ENCODE data around the gene MT1A. TPM values are rescaled to one million over a fixed set of nuclear protein-coding genes. Genes with fewer than 3 reads are reported as not detected.
"Not testable (repeated sequence)": the region's sequence is repeated elsewhere in the genome, so short reads cannot be mapped to it uniquely, and the experiment has no call there.

The MT1A gene
- polyA plus RNA-seq, 3 donors from 2014 or later, result not detected

DNA sequence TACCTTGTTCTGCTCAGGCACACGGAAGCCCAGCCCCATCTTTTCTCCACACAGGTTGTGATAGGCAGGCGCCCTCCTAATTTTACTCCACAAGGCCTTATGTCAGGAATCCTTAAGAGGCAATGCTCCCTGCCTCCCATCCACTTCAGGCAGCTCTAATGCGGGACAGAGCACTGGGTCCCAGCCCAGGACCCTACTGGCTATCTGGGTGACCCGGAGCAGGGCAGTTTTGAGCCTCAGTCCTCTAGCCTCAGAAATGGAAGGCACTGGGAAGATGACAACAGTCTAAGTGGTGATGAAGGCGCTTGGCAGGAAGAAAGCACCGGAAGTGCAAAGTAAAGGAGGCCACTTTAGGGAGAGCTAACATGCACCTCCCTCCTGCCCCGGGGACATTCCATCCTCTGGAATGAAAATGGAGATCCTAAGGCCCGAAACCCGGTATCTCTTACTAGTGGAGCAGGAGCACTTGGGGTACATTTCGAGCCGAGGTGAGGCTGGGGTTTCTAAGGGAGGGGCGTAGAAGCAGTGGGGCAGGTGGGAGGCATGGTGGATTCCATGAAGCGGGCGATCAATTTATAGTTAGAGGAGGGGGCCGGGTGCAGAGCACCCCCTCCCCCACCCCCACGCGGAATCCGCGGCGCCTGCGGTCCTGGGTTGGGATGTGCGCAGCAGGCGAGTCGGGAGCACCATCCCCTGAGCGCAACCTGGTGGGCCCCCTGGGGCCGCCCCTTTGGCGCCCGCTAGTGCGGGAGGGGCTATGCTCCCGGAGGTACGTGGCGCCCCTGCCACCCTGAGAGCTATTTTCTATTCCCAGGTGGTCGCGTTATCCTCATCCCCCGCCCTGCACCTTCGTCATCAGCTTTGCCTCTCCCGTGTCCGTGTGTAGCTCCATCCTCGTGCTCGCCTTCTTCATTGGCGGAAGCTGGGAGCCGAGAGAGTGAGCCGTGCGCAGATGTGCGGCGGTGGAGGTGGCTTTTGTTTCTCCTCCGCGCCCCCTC, 24.2 kb downstream of the MT1A start:
- H3K9me3 Mint-ChIP-seq, result no peaks in the 10 kb centered on the region
- peak overlapping the region in 2 of 5 donors; percentile 43 to 54 for H3K4me3 Mint-ChIP-seq
- DNase-seq, result no peak
- peaks cover 12 to 21% of the 10 kb centered on the region in 2 donors for H3K4me1 Mint-ChIP-seq
- H3K36me3 Mint-ChIP-seq, result peaks cover 4 to 16% (median 9%) of the 10 kb centered on the region in 3 donors
- H3K27ac Mint-ChIP-seq, result no peak overlapping the region
- H3K27me3 Mint-ChIP-seq (ENCODE audit: low read depth in 3 of 3), result peaks cover 10 to 26% (median 23%) of the 10 kb centered on the region in 3 donors

DNA sequence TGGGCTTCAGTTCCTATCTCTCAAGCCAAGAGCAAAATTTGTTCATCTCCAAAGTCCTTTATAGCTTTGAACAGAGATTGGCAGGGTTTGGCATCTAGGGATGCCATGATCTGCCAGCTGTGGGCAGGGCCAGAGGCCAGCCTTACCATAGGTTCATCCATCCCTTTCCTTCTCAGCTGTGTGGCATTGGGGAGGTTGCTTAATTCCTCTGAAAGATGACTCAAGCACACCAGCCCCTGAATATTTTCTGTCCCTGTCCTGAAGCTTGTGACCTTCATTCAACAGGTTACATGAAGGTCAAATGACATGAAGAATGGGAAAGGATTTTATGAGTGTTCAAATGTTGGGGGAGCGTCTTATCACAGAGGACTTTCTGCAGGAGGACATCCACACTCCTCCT, 26.0 kb downstream of the MT1A start:
- Mint-ChIP-seq H3K36me3 (peaks cover 4 to 16% (median 9%) of the 10 kb centered on the region in 3 donors), H3K4me3 (no peak overlapping the region), H3K9me3 (no peaks in the 10 kb centered on the region), H3K27me3 (ENCODE audit: low read depth in 3 of 3) (peaks cover 16 to 35% (median 24%) of the 10 kb centered on the region in 3 donors), H3K4me1 (peaks cover 0 to 13% of the 10 kb centered on the region in 2 donors), H3K27ac (no peak overlapping the region)
- DNase-seq, result no peak

DNA sequence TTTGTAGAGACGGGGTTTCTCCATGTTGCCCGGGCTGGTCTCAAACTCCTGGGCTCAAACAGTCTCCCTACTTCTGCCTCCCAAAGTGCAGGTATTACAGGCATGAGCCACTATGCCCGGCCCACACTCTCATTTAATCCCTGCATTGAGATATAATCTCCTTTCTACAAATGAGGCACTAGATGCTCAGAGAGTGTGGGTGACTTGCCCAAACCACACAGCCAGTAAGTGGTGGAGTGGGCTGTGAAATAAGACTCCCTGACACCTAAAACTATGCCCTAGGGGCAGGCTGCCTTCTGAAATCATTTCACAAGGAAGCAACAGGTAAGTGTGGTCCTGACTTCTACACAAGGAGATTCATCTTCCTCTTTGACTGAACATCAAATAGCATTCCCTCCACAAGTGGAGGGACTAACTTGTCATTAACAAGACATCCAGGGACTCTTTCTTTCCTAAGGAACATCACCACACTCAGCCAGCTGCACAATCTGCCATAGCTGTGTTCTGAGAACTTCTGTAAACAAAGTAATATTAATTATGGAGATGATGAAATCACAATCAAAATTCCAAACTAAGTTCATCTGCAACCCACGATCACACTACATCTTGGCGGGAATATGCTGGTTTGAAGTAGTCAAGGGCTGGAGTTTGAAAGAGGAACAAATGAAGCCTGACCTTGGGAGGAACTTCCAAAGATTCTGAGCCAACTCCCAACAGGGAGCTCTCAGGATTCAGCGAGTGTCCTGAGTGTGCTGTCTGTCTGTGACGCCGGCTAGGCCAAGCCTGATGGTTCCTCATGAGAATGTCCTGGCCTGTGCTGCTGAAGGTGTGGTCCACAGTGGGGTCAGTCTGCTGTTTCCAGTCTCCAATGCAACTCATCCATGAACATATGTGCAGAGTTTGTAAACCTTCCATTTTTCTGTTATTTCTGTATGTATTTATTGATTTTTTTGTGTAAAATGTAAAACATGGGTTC, 27.1 kb downstream of the MT1A start:
- H3K9me3 Mint-ChIP-seq, DNase-seq, H3K4me3 Mint-ChIP-seq, H3K27ac Mint-ChIP-seq: not testable (repeated sequence)
- Mint-ChIP-seq H3K27me3 (ENCODE audit: low read depth in 3 of 3) (peaks cover 16 to 32% (median 27%) of the 10 kb centered on the region in 3 donors), H3K4me1 (peaks cover 0 to 13% of the 10 kb centered on the region in 2 donors), H3K36me3 (peaks cover 4 to 12% (median 9%) of the 10 kb centered on the region in 3 donors)

DNA sequence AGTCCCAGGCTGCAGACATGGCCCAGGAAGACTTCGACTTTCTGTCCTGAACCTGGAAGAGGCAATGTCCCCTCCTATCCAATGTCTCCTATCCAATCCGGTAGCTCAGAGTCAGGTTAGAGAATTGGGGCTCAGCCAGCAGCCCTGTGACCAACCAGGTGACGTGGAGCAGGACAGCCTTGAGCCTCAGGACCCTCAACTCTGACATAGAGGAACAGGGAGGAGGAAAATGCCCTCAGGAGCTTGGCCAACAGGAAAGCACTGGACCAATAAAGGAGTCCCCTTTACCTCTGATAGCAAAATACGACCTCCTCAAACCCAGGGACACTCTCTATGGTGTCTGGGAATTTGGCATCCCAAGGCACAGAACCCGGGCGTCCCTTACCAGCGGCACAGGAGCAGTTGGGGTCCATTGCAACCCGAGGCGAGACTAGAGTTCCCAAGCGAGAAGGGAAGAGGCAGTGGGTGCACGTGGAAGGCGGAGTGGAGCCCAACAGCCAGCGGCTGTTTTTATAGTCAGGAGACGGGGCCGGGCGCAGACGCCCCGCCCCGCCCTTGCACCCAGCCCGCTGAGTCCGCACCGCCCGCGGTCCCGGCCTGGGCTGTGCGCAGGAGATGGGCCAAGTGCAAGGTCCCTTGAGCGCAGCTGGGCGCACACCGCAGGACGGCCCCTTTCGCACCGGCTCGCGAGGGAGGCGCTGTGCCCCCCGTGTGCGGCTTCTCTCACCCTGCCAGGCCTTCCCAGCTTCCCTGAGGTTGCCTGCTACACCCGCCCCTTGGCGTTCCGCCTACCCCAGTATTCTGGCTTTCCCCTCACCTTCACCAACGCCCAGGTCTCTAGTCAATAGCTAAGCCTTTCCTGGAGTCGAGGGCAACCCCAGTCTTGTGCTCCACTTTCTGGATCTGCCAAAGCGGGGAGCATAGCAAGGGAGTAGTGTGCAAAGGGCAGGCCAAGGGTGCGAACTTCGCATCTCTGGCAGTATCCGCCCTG, 29.4 kb downstream of the MT1A start, which contains the start of gene MT1G:
Gene MT1G (minus strand): TSS at position 485 of the 991 bp plus-strand sequence. CDS start 72 bp downstream, at position 413.
- H3K36me3 Mint-ChIP-seq, result peaks cover 0 to 4% (median 3%) of the 10 kb centered on the region in 3 donors
- H3K9me3 Mint-ChIP-seq, result no peaks in the 10 kb centered on the region
- H3K27ac Mint-ChIP-seq, result no peak within 1 kb of the TSS
- H3K4me3 Mint-ChIP-seq, result peak within 1 kb of the TSS in 1 of 5 donors; percentile 27
- H3K4me1 Mint-ChIP-seq, result peaks cover 0 to 9% of the 10 kb centered on the region in 2 donors
- no peak for DNase-seq
- peaks cover 22 to 33% (median 24%) of the 10 kb centered on the region in 3 donors for H3K27me3 Mint-ChIP-seq (ENCODE audit: low read depth in 3 of 3)

DNA sequence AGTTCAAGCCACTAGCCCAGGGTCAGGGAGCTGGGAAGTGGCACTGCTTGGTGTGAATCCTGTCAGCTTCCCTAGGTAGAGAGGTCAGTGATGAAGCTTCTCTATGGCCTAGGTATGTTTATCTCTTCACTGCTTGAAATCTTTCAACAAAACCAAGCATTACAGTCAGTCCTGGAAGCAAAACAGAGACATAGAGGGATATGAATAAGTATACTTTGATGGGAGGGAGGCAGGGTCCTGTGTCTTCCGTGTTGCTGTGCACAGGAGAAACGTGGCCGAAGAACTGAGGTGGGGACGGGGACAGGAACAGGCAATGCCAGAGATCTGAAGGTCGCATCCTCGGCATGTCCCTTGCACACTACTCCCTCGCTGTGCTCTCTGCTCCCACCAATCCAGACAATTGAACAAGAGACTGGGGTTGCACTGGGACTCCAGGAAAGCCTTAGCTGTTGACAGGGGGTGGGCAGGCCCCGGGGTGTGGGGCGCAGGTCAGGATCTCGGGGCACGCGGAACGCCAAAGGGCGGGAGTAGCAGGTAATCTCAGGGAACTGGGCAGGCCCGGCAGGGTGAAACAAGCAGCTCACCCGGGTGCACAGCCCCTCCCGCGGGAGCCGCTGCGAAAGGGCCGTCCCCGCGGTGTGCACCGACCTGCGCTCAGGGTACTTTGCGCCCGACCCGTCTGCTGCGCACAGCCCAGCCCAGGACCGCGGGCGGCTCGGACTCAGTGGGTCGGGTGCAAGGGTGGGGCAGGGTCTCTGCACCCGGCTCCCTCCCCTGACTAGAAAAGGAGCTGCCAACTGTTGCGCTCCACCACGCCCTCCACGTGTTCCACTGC, 30.8 kb downstream of the MT1A start, which contains the start of gene MT1H:
Gene MT1H (plus strand): TSS at position 810 of the 835 bp plus-strand sequence. CDS start 71 bp downstream, outside the sequence.
- peaks cover 26 to 38% (median 27%) of the 10 kb centered on the region in 3 donors for H3K27me3 Mint-ChIP-seq (ENCODE audit: low read depth in 3 of 3)
- H3K27ac Mint-ChIP-seq, result no peak within 1 kb of the TSS
- no peak for DNase-seq
- H3K9me3 Mint-ChIP-seq, result no peaks in the 10 kb centered on the region
- peaks cover 0 to 7% of the 10 kb centered on the region in 2 donors for H3K4me1 Mint-ChIP-seq
- no peak within 1 kb of the TSS for H3K4me3 Mint-ChIP-seq
- peaks cover 0 to 4% (median 3%) of the 10 kb centered on the region in 3 donors for H3K36me3 Mint-ChIP-seq

DNA sequence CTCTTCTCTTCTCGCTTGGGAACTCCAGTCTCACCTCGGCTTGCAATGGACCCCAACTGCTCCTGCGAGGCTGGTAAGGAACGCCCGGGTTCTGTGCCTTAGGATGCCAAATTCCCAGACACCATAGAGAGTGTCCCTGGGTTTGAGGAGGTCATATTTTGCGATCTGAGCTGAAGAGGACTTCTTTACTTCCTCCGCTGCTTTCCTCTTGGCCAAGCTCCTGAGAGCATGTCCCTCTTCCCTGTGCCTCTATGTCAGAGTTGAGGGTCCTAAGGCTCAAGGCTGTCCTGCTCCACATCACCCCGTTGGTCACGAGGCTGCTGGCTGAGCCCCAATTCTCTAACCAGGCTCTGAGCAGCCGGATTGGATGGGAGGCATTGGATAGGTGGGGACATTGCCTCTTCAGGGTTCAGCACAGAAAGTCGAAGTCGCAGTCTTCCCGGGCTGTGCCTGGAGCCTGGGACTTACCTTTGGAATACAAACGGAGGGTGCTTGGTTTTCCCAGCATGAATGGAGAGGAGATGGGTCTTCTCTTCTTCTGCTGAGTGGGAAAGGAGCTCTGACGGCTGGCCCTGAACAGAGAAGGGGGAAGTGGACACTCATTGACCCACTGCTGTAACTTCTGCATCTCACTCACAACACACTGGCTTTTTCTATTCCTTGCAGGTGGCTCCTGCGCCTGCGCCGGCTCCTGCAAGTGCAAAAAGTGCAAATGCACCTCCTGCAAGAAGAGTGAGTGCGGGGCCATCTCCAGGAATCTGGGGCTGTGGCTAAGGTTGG, 31.6 kb downstream of the MT1A start:
- no peak for DNase-seq
- peaks cover 28 to 36% (median 28%) of the 10 kb centered on the region in 3 donors for H3K27me3 Mint-ChIP-seq (ENCODE audit: low read depth in 3 of 3)
- peaks cover 0 to 8% of the 10 kb centered on the region in 2 donors for H3K4me1 Mint-ChIP-seq
- no peaks in the 10 kb centered on the region for H3K9me3 Mint-ChIP-seq
- H3K4me3 Mint-ChIP-seq, result no peak overlapping the region
- no peak overlapping the region for H3K27ac Mint-ChIP-seq
- peaks cover 0 to 4% (median 0%) of the 10 kb centered on the region in 3 donors for H3K36me3 Mint-ChIP-seq

DNA sequence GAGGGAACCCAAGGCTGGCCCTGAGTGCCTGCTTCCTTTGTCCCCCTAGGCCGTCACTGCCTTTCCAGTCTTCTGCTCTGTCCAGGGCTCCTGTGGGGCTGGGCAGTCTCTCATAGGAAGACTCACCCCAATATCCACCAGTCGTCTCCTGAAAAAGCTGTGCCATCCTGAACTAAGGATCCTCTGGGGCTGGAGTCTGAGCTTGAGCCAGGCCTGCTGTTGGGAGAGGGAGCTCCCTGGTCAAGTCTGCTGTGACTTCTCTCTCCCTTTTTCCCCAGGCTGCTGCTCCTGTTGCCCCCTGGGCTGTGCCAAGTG, 32.1 kb downstream of the MT1A start:
- DNase-seq, result no peak
- H3K4me1 Mint-ChIP-seq, result peaks cover 5 to 12% of the 10 kb centered on the region in 2 donors
- H3K36me3 Mint-ChIP-seq, result peaks cover 0 to 1% (median 0%) of the 10 kb centered on the region in 3 donors
- peaks cover 31 to 35% (median 32%) of the 10 kb centered on the region in 3 donors for H3K27me3 Mint-ChIP-seq (ENCODE audit: low read depth in 3 of 3)
- no peaks in the 10 kb centered on the region for H3K9me3 Mint-ChIP-seq
- H3K27ac Mint-ChIP-seq, result no peak overlapping the region
- no peak overlapping the region for H3K4me3 Mint-ChIP-seq

DNA sequence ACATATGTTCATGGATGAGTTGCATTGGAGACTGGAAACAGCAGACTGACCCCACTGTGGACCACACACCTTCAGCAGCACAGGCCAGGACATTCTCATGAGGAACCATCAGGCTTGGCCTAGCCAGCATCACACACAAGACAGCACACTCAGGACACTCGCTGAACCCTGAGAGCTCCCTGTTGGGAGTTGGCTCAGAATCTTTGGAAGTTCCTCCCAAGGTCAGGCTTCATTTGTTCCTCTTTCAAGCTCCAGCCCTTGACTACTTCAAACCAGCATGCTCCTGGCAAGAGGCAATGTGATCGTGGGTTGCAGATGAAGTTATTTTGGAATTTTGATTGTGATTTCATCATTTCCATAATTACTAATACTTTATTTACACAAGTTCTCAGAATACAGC, 33.2 kb downstream of the MT1A start:
- not testable (repeated sequence) for H3K36me3 Mint-ChIP-seq, H3K4me3 Mint-ChIP-seq, H3K27ac Mint-ChIP-seq, DNase-seq, H3K9me3 Mint-ChIP-seq
- Mint-ChIP-seq H3K27me3 (ENCODE audit: low read depth in 3 of 3) (peaks cover 30 to 32% (median 30%) of the 10 kb centered on the region in 3 donors), H3K4me1 (peaks cover 13 to 16% of the 10 kb centered on the region in 2 donors)

DNA sequence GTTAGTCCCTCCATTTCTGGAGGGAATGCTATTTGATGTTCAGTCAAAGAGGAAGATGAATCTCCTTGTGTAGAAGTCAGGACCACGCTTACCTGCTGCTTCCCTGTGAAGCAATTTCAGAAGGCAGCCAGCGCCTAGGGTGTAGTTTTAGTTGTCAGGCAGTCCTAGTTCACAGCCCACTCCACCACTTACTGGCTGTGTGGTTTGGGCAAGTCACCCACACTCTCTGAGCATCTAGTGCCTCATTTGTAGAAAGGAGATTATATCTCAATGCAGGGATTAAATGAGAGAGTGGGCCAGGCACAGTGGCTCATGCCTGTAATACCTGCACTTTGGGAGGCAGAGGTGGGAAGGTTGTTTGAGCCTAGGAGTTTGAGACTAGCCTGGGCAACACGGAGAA, 33.7 kb downstream of the MT1A start:
- H3K9me3 Mint-ChIP-seq, DNase-seq, H3K27ac Mint-ChIP-seq, H3K4me3 Mint-ChIP-seq, H3K36me3 Mint-ChIP-seq: not testable (repeated sequence)
- Mint-ChIP-seq H3K4me1 (peaks cover 13 to 16% of the 10 kb centered on the region in 2 donors), H3K27me3 (ENCODE audit: low read depth in 3 of 3) (peaks cover 27 to 32% (median 30%) of the 10 kb centered on the region in 3 donors)

DNA sequence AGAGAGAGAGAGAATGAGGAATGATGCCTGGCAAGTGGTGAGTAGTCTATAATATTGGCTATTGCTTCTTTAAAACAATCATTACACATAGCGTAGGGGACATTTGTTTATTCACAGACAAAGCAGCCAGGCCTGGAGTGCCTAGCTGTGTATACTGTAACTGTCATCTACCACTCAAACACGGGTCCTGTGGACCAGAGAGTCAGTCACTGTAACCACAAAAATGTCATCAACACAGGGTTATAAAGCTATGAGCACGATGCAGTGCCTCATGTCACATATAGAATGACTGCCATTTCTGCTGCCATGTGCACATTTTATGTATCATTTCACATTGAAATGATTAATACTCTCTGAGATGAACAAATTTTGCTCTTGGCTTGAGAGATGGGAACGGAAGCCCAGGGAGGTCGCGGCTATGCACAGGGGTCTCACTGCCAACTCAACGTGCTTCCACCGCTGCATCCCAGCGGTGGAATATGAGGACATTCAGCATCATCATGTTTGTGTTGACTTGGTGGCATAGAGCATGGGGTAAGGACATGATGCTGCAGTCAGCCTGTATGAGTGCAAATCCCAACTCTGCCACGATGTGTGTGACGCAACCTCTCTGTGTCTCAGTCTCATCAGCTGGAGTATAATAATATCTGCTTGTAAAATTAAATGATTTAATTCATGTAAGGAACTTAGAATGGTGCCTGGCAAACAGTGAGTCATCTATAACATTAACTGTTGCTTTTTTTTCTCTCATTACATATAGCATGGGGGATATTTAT, 34.5 kb downstream of the MT1A start:
- Mint-ChIP-seq H3K4me1 (peaks cover 13 to 16% of the 10 kb centered on the region in 2 donors), H3K27ac (no peak overlapping the region), H3K9me3 (no peaks in the 10 kb centered on the region), H3K4me3 (no peak overlapping the region), H3K27me3 (ENCODE audit: low read depth in 3 of 3) (peaks cover 21 to 32% (median 27%) of the 10 kb centered on the region in 3 donors), H3K36me3 (no peaks in the 10 kb centered on the region)
- no peak for DNase-seq

DNA sequence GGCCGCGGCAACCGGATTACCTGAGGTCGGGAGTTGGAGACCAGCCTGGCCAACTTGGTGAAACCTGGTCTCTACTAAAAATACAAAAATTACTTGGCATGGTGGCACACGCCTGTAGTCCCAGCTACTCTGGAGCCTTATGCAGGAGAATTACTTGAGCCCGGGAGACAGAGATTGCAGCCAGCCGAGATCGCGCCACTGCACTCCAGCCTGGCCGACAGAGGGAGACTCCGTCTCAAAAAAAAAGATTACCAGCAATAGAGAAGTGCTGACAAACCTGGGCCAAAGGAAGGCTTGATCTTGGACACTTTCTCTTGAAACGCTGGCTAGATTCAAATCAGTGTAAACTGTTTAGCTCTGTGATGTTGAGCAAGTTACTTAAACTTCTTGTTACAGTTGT, 35.5 kb downstream of the MT1A start:
- peaks cover 12 to 13% of the 10 kb centered on the region in 2 donors for H3K4me1 Mint-ChIP-seq
- H3K27ac Mint-ChIP-seq, result no peak overlapping the region
- H3K36me3 Mint-ChIP-seq, result no peaks in the 10 kb centered on the region
- peak in 1 of 3 donors; percentile 10 for DNase-seq
- H3K4me3 Mint-ChIP-seq, result peak overlapping the region in 1 of 5 donors; percentile 28
- H3K9me3 Mint-ChIP-seq, result no peaks in the 10 kb centered on the region
- H3K27me3 Mint-ChIP-seq (ENCODE audit: low read depth in 3 of 3), result peaks cover 17 to 28% (median 23%) of the 10 kb centered on the region in 3 donors

Measured in immature natural killer cell (primary cell).